Measurements from ENCODE around the gene HTR3B. TPM values are rescaled to one million over a fixed set of nuclear protein-coding genes. Genes with fewer than 3 reads are reported as not detected.

Gene HTR3B
- total RNA-seq = not detected

DNA sequence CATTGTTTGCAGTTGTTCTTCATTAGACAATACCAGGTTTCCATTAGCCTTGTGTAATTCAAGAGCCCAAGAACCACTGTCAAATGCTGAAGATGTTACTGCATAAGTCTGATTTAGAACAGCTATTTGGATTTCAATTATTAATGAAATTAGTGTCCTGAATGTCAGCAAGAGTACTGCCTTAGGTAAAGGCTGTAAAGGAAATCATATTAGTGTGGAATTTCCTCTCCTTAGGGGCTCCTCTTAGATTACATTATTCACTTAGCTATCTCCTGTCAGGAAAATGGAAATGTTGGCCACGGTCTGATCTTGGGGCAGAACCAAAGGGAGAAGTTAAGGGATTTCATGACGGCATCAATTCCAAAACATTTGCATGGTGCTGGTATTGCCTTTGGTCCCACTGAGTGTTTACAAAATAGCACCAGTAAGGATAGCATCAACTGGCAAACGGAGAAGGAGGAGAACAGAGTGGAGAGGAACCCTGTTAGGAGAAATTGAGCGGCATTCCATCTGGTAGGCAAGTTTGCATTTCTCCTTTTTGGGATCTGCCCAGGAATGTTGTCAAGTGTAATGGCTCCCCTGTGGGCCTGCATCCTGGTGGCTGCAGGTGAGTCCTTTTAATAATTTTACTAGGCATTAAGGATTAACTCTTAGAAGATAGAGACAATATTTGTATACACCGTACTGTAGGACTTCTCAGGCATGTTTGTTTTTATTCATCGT, at the start of gene HTR3B:
HTR3B (plus strand) TSS at position 418 of the 723 bp plus-strand sequence; CDS start at position 556, 138 bp downstream.
- no peak for TF ChIP-seq CTCF (IDR thresholded peaks at IDR 0.05)
- peak; percentile 11 for DNase-seq (ENCODE audit: low spot score)
- H3K27ac ChIP-seq = no peak within 1 kb of the TSS

GRCh38 chr11:113855803-113856202, 48.8 kb upstream of the HTR3B start:
- no peak for DNase-seq (ENCODE audit: low spot score)

More for the DNA sequence above, at the start of gene HTR3B:
- Histone ChIP-seq H3K27me3 (no peaks in the 10 kb centered on the region), H3K9me3 (no peaks in the 10 kb centered on the region), H3K4me1 (no peaks in the 10 kb centered on the region), H3K36me3 (no peaks in the 10 kb centered on the region), H3K4me3 (no peak within 1 kb of the TSS)

GRCh38 chr11:113856966-113857759, 47.4 kb upstream of the HTR3B start:
- H3K9me3 ChIP-seq = no peaks in the 10 kb centered on the region
- H3K27ac ChIP-seq = no peak overlapping the region
- peaks cover 0 to 23% of the 10 kb centered on the region in 2 donors for H3K4me1 ChIP-seq
- peaks cover 10% of the 10 kb centered on the region for H3K36me3 ChIP-seq
- TF ChIP-seq CTCF (IDR thresholded peaks at IDR 0.05) = no peak
- DNase-seq (ENCODE audit: low spot score) = no peak
- H3K27me3 ChIP-seq = no peaks in the 10 kb centered on the region
- no peak overlapping the region for H3K4me3 ChIP-seq

More at GRCh38 chr11:113855803-113856202, 48.8 kb upstream of the HTR3B start:
- H3K4me1 ChIP-seq = peaks cover 0 to 21% of the 10 kb centered on the region in 2 donors
- no peak overlapping the region for H3K4me3 ChIP-seq
- H3K9me3 ChIP-seq = no peaks in the 10 kb centered on the region
- TF ChIP-seq CTCF (IDR thresholded peaks at IDR 0.05) = no peak
- H3K27ac ChIP-seq = no peak overlapping the region
- peaks cover 24% of the 10 kb centered on the region for H3K36me3 ChIP-seq
- no peaks in the 10 kb centered on the region for H3K27me3 ChIP-seq

DNA sequence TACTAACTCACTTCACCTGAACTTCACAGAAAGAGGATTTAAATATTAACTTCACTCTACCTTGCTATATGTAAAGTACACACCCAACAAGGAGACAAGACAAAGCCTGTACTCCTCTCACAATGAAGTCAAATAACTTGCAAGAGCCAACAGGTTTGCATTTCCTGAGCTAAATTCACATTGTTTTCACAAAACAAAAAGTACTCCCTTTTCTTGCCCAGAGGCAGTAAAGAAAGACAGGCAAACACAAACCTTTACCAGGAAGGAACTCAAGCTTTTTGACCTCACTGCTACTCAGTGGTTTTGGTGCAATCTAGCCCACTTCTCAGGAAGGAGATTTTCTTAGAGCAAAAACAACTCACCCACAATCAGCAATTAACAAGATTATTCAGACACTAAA, 44.9 kb upstream of the HTR3B start:
- no peaks in the 10 kb centered on the region for H3K9me3 ChIP-seq
- H3K4me1 ChIP-seq = peaks cover 0 to 24% of the 10 kb centered on the region in 2 donors
- no peak for DNase-seq (ENCODE audit: low spot score)
- H3K4me3 ChIP-seq = no peak overlapping the region
- no peak overlapping the region for H3K27ac ChIP-seq
- TF ChIP-seq CTCF (IDR thresholded peaks at IDR 0.05) = no peak
- H3K27me3 ChIP-seq = no peaks in the 10 kb centered on the region
- H3K36me3 ChIP-seq = no peaks in the 10 kb centered on the region

GRCh38 chr11:113862435-113862834, 42.2 kb upstream of the HTR3B start:
- no peak for TF ChIP-seq CTCF (IDR thresholded peaks at IDR 0.05)
- Histone ChIP-seq H3K27me3 (no peaks in the 10 kb centered on the region), H3K27ac (no peak overlapping the region), H3K9me3 (no peaks in the 10 kb centered on the region), H3K4me3 (no peak overlapping the region), H3K4me1 (peaks cover 0 to 15% of the 10 kb centered on the region in 2 donors), H3K36me3 (no peaks in the 10 kb centered on the region)
- DNase-seq (ENCODE audit: low spot score) = no peak

All from right atrium auricular region (tissue), 2 donors.